OCI-LY7 (cell line): Measurements from ENCODE around the gene TMEM151A. TPM values are rescaled to one million over a fixed set of nuclear protein-coding genes. Genes with fewer than 3 reads are reported as not detected.
A peak's percentile ranks its signal among the peaks of the same experiment; 100 is the strongest.

Experiments
- BruUV-seq: library from RNA; stranded (reverse); fragments of 400-500 nt; replicated peaks from 2 replicates; lab custom pipeline; 2021; lab: Mats Ljungman, UMichigan
- CTCF ChIA-PET: fragments of 300-600 bp; sonication (Branson Sonifier 250); formaldehyde crosslinking; loops from one replicate; lab custom pipeline; 2022; ENCODE audit warnings: antibody characterized with exemption; ENCODE audit not compliant: unreplicated experiment; lab: Charles Lee
- POLR2A ChIA-PET: fragments of 300-600 bp; sonication (Branson Sonifier 250); formaldehyde crosslinking; loops from one replicate; lab custom pipeline; 2022; ENCODE audit warnings: antibody characterized with exemption; lab: Charles Lee
- DNase-seq: peaks from one replicate; pipeline ENCODE4 v3.0.0-alpha.2; 2015; ENCODE audit warnings: low spot score
- H2AFZ ChIP-seq: fragments of 200-600 bp; sonication (generic), shearing (Covaris generic); 2 replicates; pipeline ENCODE4 v1.6.1; 2014; ENCODE audit warnings: mild to moderate bottlenecking, antibody characterized with exemption, low read length, moderate library complexity
- H3K27ac ChIP-seq: fragments of 200-600 bp; sonication (generic); 2 replicates; pipeline ENCODE4 v1.5.1; 2014; ENCODE audit warnings: mixed run types, low read depth, mild to moderate bottlenecking, moderate library complexity, low read length, inconsistent platforms; ENCODE audit not compliant: poor library complexity, severe bottlenecking
- H3K36me3 ChIP-seq: fragments of 200-600 bp; sonication (generic); 2 replicates; pipeline ENCODE4 v1.6.1; 2014; ENCODE audit warnings: mild to moderate bottlenecking, antibody characterized with exemption, low read length, moderate library complexity, mixed read lengths; ENCODE audit not compliant: insufficient read depth
- H3K4me1 ChIP-seq: fragments of 200-600 bp; sonication (generic); 2 replicates; pipeline ENCODE4 v1.5.1; 2014; ENCODE audit warnings: mild to moderate bottlenecking, low read length; ENCODE audit not compliant: insufficient read depth, poor library complexity, severe bottlenecking
- H3K4me2 ChIP-seq: fragments of 200-600 bp; sonication (generic); 2 replicates; pipeline ENCODE4 v1.6.1; 2014; ENCODE audit warnings: mild to moderate bottlenecking, low read length
- H3K4me3 ChIP-seq: fragments of 200-600 bp; sonication (generic); 2 replicates; pipeline ENCODE4 v1.5.1; 2014; ENCODE audit warnings: mild to moderate bottlenecking, low read depth, low read length; ENCODE audit not compliant: poor library complexity, severe bottlenecking
- H3K79me2 ChIP-seq: fragments of 200-600 bp; sonication (generic); 2 replicates; pipeline ENCODE4 v1.6.1; 2016; ENCODE audit warnings: low read depth, mild to moderate bottlenecking, low read length, moderate library complexity, mixed read lengths; ENCODE audit not compliant: insufficient read depth
- H3K9me2 ChIP-seq: fragments of 200-600 bp; sonication (generic); 2 replicates; pipeline ENCODE4 v1.6.1; 2016; ENCODE audit warnings: mild to moderate bottlenecking, low read length, mixed read lengths; ENCODE audit not compliant: insufficient read depth
- H3K9me3 ChIP-seq: fragments of 200-600 bp; sonication (generic); 2 replicates; pipeline ENCODE4 v1.6.1; 2014; ENCODE audit warnings: mild to moderate bottlenecking, mixed run types, low read length, mixed read lengths
- H4K20me1 ChIP-seq: fragments of 200-600 bp; sonication (generic); 2 replicates; pipeline ENCODE4 v1.6.1; 2014; ENCODE audit warnings: mild to moderate bottlenecking, antibody characterized with exemption, low read length, moderate library complexity, mixed read lengths; ENCODE audit not compliant: insufficient read depth
- CTCF ChIP-seq: fragments of 200-600 bp; sonication (generic); conservative IDR thresholded peaks from 2 replicates; pipeline ENCODE4 v1.5.1; 2014; ENCODE audit warnings: mild to moderate bottlenecking, antibody characterized with exemption, low read length, moderate library complexity, mixed read lengths
- EZH2phosphoT487 ChIP-seq: fragments of 200-600 bp; sonication (generic); IDR thresholded peaks from 2 replicates; pipeline ENCODE4 v1.6.1; 2018; ENCODE audit warnings: low read depth, borderline replicate concordance, mild to moderate bottlenecking, mixed run types, antibody characterized with exemption, low read length, moderate library complexity, mixed read lengths
- intact Hi-C: fragments of 100-400 bp; cut with micrococcal nuclease; formaldehyde crosslinking; loops from one replicate; pipeline ENCODE4 v1.10.0; 2022; ENCODE audit not compliant: unreplicated experiment
- total RNA-seq, 2 experiments: library from RNA; depleted of rRNA in 1 of 2; stranded (reverse); fragments of >200 nt in 1 of 2; shearing (Covaris generic) in 1 of 2; gene quantifications; 2 replicates each; pipeline ENCODE4 v1.2.3, GENCODE V29; 2014 to 2022

The TMEM151A gene
- total RNA-seq, 2 experiments from 2014 or later, result not detected

- H3K79me2 ChIP-seq, result peaks cover 24% of the 10 kb centered on the region
- H3K4me1 ChIP-seq, result peaks cover 24% of the 10 kb centered on the region
- no peaks in the 10 kb centered on the region for H3K9me2 ChIP-seq
- BruUV-seq, result no TSS peak
- no peak overlapping the region for H3K27ac ChIP-seq
- no peak overlapping the region for H3K4me3 ChIP-seq
- CTCF ChIA-PET, result interaction anchor here (1.0 kb wide), 1 partner anchor 51 kb away, joined by 4 read pairs; the partner anchor contains the start of gene CD248
- no peaks in the 10 kb centered on the region for H3K9me3 ChIP-seq
- intact Hi-C loops, result loop anchor here (5.0 kb wide), 2 partner anchors 264 to 409 kb away; partner anchors contain the start of genes BANF1, CFL1 and EIF1AD
- no peak overlapping the region for H2AFZ ChIP-seq
- POLR2A ChIA-PET, result no interaction called here
- peaks cover 71% of the 10 kb centered on the region for H3K36me3 ChIP-seq
- no peak for TF ChIP-seq EZH2phosphoT487
- TF ChIP-seq CTCF, result no peak
- H4K20me1 ChIP-seq, result no peaks in the 10 kb centered on the region
- peak overlapping the region; percentile 96; the same call in 1 of the 2 replicates for H3K4me2 ChIP-seq
- no peak for DNase-seq
Measured at GRCh38 chr11:66266378-66267038, 25.2 kb upstream of the TMEM151A start.

GRCh38 chr11:66267039-66267378 lies 24.7 kb upstream of the TMEM151A start:
- no TSS peak for BruUV-seq
- H3K27ac ChIP-seq, result peak overlapping the region; percentile 84
- H3K9me3 ChIP-seq, result no peaks in the 10 kb centered on the region
- peak overlapping the region; percentile 100 for H3K4me3 ChIP-seq
- CTCF ChIA-PET, result interaction anchor here (1.0 kb wide), 1 partner anchor 50 kb away, joined by 4 read pairs; the partner anchor contains the start of gene CD248
- peaks cover 71% of the 10 kb centered on the region for H3K36me3 ChIP-seq
- POLR2A ChIA-PET, result no interaction called here
- H3K79me2 ChIP-seq, result peaks cover 24% of the 10 kb centered on the region
- intact Hi-C loops, result loop anchor here (5.0 kb wide), 2 partner anchors 265 to 410 kb away; partner anchors contain the start of genes BANF1, CFL1 and EIF1AD
- peak overlapping the region; percentile 96 for H3K4me2 ChIP-seq
- H2AFZ ChIP-seq, result no peak overlapping the region
- DNase-seq, result no peak
- H3K9me2 ChIP-seq, result no peaks in the 10 kb centered on the region
- H4K20me1 ChIP-seq, result no peaks in the 10 kb centered on the region
- TF ChIP-seq CTCF, result no peak
- TF ChIP-seq EZH2phosphoT487, result no peak
- H3K4me1 ChIP-seq, result peaks cover 24% of the 10 kb centered on the region
